ENCODE data around the gene MAP4.

GRCh38 chr3:47899495-47900108 is 116.6 kb downstream of the MAP4 start:
- no peak for TF ChIP-seq YY2 (tag by site-specific recombination; IDR thresholded peaks at IDR 0.05)
- TF ChIP-seq KLF16 (tag by site-specific recombination; IDR thresholded peaks at IDR 0.05), result no peak
- no peak for TF ChIP-seq ZNF677 (tag by site-specific recombination; IDR thresholded peaks at IDR 0.05)
- TF ChIP-seq, protein P1, sequence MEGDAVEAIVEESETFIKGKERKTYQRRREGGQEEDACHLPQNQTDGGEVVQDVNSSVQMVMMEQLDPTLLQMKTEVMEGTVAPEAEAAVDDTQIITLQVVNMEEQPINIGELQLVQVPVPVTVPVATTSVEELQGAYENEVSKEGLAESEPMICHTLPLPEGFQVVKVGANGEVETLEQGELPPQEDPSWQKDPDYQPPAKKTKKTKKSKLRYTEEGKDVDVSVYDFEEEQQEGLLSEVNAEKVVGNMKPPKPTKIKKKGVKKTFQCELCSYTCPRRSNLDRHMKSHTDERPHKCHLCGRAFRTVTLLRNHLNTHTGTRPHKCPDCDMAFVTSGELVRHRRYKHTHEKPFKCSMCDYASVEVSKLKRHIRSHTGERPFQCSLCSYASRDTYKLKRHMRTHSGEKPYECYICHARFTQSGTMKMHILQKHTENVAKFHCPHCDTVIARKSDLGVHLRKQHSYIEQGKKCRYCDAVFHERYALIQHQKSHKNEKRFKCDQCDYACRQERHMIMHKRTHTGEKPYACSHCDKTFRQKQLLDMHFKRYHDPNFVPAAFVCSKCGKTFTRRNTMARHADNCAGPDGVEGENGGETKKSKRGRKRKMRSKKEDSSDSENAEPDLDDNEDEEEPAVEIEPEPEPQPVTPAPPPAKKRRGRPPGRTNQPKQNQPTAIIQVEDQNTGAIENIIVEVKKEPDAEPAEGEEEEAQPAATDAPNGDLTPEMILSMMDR (tag by site-specific recombination; IDR thresholded peaks at IDR 0.05), result no peak
- TF ChIP-seq, protein P2, sequence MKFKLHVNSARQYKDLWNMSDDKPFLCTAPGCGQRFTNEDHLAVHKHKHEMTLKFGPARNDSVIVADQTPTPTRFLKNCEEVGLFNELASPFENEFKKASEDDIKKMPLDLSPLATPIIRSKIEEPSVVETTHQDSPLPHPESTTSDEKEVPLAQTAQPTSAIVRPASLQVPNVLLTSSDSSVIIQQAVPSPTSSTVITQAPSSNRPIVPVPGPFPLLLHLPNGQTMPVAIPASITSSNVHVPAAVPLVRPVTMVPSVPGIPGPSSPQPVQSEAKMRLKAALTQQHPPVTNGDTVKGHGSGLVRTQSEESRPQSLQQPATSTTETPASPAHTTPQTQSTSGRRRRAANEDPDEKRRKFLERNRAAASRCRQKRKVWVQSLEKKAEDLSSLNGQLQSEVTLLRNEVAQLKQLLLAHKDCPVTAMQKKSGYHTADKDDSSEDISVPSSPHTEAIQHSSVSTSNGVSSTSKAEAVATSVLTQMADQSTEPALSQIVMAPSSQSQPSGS (tag by site-specific recombination; IDR thresholded peaks at IDR 0.05; ENCODE audit: low read depth), result no peak
- TF ChIP-seq ZNF311 (tag by site-specific recombination; IDR thresholded peaks at IDR 0.05; ENCODE audit: borderline replicate concordance), result no peak
- no peak for TF ChIP-seq ZSCAN30 (tag by site-specific recombination; IDR thresholded peaks at IDR 0.05)
- TF ChIP-seq, protein P3, sequence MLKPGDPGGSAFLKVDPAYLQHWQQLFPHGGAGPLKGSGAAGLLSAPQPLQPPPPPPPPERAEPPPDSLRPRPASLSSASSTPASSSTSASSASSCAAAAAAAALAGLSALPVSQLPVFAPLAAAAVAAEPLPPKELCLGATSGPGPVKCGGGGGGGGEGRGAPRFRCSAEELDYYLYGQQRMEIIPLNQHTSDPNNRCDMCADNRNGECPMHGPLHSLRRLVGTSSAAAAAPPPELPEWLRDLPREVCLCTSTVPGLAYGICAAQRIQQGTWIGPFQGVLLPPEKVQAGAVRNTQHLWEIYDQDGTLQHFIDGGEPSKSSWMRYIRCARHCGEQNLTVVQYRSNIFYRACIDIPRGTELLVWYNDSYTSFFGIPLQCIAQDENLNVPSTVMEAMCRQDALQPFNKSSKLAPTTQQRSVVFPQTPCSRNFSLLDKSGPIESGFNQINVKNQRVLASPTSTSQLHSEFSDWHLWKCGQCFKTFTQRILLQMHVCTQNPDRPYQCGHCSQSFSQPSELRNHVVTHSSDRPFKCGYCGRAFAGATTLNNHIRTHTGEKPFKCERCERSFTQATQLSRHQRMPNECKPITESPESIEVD (tag by site-specific recombination; IDR thresholded peaks at IDR 0.05), result no peak
- no peak for TF ChIP-seq ZNF580 (tag by site-specific recombination; IDR thresholded peaks at IDR 0.05)
- TF ChIP-seq ZNF664 (tag by site-specific recombination; IDR thresholded peaks at IDR 0.05), result no peak
- TF ChIP-seq, protein P4, sequence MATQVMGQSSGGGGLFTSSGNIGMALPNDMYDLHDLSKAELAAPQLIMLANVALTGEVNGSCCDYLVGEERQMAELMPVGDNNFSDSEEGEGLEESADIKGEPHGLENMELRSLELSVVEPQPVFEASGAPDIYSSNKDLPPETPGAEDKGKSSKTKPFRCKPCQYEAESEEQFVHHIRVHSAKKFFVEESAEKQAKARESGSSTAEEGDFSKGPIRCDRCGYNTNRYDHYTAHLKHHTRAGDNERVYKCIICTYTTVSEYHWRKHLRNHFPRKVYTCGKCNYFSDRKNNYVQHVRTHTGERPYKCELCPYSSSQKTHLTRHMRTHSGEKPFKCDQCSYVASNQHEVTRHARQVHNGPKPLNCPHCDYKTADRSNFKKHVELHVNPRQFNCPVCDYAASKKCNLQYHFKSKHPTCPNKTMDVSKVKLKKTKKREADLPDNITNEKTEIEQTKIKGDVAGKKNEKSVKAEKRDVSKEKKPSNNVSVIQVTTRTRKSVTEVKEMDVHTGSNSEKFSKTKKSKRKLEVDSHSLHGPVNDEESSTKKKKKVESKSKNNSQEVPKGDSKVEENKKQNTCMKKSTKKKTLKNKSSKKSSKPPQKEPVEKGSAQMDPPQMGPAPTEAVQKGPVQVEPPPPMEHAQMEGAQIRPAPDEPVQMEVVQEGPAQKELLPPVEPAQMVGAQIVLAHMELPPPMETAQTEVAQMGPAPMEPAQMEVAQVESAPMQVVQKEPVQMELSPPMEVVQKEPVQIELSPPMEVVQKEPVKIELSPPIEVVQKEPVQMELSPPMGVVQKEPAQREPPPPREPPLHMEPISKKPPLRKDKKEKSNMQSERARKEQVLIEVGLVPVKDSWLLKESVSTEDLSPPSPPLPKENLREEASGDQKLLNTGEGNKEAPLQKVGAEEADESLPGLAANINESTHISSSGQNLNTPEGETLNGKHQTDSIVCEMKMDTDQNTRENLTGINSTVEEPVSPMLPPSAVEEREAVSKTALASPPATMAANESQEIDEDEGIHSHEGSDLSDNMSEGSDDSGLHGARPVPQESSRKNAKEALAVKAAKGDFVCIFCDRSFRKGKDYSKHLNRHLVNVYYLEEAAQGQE (tag by site-specific recombination; IDR thresholded peaks at IDR 0.05), result no peak
- no peak for TF ChIP-seq GLI4 (tag by site-specific recombination; IDR thresholded peaks at IDR 0.05)

Measured in HEK293 (cell line).